Renal pelvis (tissue), 4 donors: ENCODE results near the gene MDK. TPM values are rescaled to one million over a fixed set of nuclear protein-coding genes. Genes with fewer than 3 reads are reported as not detected.

Experiments
- DNase-seq: peaks from one replicate; pipeline ENCODE4 v3.0.0-alpha.2; 2013
- polyA plus RNA-seq, 3 donors: library from polyadenylated mRNA; unstranded; fragments of 120-200 nt; gene quantifications; one replicate each; pipeline ENCODE4 v1.2.1, GENCODE V29; 2013; ENCODE audit not compliant: insufficient read length in 3 of 3

Gene MDK
- polyA plus RNA-seq, 3 donors: 768 to 1,134 (median 903) TPM

DNA sequence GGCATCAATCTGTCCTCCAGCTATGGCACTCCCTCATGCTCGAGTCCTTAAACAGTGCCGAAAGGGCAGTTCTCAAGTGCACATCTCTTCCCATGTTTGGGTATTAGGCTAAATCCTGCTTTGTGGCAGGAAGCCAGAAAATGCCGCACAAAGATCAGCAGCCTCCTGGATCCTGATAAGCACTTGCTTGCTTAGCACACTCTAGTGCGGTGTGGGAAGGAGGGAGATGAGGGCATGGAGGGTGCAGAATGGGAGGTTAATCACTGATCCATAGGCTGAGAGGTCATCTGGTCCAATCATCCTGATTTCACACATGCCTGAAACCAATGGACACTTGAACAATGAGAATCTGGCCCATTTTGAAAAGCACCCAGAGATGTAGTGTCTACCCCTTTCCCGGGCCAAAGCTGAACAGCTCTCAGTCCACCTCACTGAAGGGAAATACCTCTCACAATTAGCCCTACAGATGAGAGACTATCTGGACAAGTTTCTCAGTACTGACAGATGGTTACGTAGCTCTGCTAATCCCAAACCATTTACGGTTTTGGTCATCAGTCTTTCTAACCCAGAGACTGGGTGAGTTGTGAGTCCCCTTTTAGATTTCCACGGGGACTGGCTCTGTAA is 39.9 kb downstream of the MDK start:
- no peak for DNase-seq

DNA sequence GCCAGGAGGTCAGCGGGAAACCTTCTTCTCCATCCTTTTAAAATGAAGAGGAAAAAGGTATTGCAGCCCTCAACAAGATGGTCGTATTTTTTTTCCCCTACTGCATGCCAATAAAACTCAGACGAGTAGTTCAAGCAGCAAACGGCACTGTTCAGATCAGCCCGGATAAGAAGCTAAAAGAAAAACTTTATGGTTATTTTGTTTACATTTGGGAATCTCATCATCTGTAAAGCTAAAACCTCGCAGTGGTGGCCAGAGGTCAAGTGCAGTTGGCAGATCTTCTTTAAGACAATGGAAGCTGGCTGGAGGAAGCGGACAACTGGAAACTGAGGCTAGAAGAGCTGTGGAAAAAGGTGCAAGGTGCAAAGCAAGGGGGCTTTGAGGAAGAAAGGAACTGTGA is 41.1 kb downstream of the MDK start:
- no peak for DNase-seq

GRCh38 chr11:46426233-46426991 is 44.9 kb downstream of the MDK start:
- no peak for DNase-seq

DNA sequence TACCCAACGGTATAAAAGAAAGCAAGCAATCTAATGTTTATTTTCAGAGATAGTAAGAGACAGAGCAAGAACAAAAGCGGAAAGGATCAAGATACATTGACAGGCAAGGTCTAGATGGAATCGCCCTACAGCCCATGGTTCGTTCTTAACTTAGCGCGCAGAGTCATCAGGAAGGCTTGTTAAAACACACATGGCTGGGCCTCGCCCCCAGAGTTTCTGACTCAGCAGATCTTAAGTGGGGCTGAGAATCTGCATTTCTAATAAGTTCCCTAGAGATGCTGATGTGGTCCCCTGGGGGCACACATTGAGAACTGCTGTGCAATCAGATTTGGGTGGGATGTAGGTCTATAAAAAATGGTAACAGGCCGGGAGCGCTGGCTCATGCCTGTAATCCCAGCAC is 45.9 kb downstream of the MDK start:
- DNase-seq: no peak

DNA sequence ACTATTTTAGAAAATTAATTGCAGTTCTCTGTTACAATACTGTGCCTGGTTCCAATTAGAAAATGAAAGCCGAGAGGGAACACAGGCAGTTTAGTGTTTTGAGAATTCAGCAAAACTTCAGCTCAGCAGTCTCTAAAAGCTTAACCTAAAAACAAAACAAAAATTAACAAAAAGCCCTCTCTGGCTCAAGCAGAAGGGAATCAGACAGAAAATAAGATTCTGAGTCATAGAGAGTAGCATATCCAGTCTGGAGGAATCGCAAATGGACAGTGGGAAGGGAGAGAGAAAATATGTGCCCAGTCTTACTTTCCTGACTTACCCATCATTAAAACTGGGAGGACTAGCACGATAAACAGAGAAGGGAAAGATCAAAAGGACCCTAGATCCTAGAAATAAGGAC is 48.2 kb downstream of the MDK start:
- no peak for DNase-seq

DNA sequence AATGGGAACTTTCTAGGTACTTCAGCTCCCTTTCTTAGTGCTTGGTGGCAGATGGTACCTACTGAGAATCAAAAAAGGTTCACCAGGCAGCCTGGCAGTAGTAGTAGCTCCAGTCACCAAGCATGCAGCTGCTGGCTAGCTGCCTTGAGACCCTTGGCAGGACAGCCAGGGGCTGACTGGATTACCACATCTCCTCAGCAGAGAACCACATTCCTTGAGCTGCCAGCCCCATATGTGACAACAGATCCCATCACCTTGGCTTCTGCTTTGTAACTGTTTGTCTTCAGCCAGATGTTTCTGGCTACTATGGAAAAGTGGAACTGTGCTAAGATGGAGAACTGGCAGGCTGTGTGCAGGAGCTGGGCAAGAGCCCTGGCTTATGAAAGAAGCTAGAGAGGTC is 49.7 kb downstream of the MDK start:
- no peak for DNase-seq

Other genes starting within 250 kb of the MDK start
- gene CREB3L1, start 104.0 kb upstream of the MDK start, polyA plus RNA-seq: 10 to 100 TPM; 12.8 to 18.0 (median 13.8) TPM
- 10 to 100 TPM; 38.3 to 39.8 (median 38.9) TPM for gene DGKZ, start 34.2 kb upstream of the MDK start, polyA plus RNA-seq
- under 1 TPM; 0.16 to 0.34 (median 0.28) TPM for gene CHRM4, start 10.1 kb downstream of the MDK start, polyA plus RNA-seq
- 10 to 100 TPM; 26.6 to 27.4 (median 27.1) TPM for gene AMBRA1, start 212.4 kb downstream of the MDK start, polyA plus RNA-seq
- 1 to 10 TPM; 4.2 to 5.6 (median 4.3) TPM for gene HARBI1, start 235.6 kb downstream of the MDK start, polyA plus RNA-seq
- 10 to 100 TPM; 60.8 to 79.8 (median 70.3) TPM for gene ATG13, start 235.9 kb downstream of the MDK start, polyA plus RNA-seq